Kidney epithelial cell (primary cell): ENCODE measurements around the gene UNKL. TPM values are rescaled to one million over a fixed set of nuclear protein-coding genes. Genes with fewer than 3 reads are reported as not detected.
A peak's percentile ranks its signal among the peaks of the same experiment; 100 is the strongest.

Experiments
- DNase-seq: peaks from one replicate; pipeline ENCODE4 v3.0.0-alpha.2; 2010; ENCODE audit warnings: low read depth
- H3K27me3 ChIP-seq: 2 replicates; pipeline ENCODE4 v1.6.0; 2011; ENCODE audit warnings: low read length; ENCODE audit not compliant: control insufficient read depth, insufficient read depth
- H3K36me3 ChIP-seq: 2 replicates; pipeline ENCODE4 v1.5.1; 2011; ENCODE audit warnings: low read length; ENCODE audit not compliant: control insufficient read depth, insufficient read depth
- H3K4me3 ChIP-seq: 2 replicates; pipeline ENCODE4 v1.5.1; 2011; ENCODE audit warnings: low read depth, mild to moderate bottlenecking, control low read depth, low read length
- CTCF ChIP-seq: IDR thresholded peaks from 2 replicates; pipeline ENCODE4 v1.5.1; 2011; ENCODE audit warnings: mild to moderate bottlenecking, moderate library complexity, low read length, control low read depth, inconsistent platforms; ENCODE audit not compliant: insufficient read depth, poor library complexity, severe bottlenecking
- total RNA-seq: library from RNA; depleted of rRNA; stranded (reverse); fragments of >200 nt; gene quantifications from 2 replicates; pipeline ENCODE4 v1.2.3, GENCODE V29; 2015

The UNKL gene
- total RNA-seq, 1 donor from 2014 or later = 19.3 TPM

DNA sequence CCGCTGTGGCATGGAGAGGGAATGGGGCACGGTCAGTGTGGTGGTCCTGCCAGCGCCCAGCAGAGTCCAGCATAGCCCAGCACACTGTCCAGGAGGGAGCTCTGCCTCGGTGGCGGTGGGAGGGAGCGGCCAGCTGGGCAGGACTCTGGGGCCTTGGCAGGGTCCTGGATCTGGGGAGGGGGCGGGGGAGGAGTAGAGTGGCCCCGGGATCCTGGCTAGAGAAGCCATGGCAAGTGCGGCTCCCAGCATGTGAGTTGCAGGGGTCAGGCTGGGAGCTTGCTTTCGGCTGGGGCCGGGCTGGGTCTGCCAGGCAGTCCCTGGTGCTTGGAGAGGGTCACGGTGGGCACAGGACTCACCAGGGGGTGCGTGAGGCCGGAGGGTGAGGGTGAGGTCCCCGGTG lies 58.9 kb downstream of the UNKL start:
- DNase-seq = no peak
- Histone ChIP-seq H3K27me3 (no peaks in the 10 kb centered on the region), H3K4me3 (no peak overlapping the region), H3K36me3 (no peaks in the 10 kb centered on the region)
- no peak for TF ChIP-seq CTCF

DNA sequence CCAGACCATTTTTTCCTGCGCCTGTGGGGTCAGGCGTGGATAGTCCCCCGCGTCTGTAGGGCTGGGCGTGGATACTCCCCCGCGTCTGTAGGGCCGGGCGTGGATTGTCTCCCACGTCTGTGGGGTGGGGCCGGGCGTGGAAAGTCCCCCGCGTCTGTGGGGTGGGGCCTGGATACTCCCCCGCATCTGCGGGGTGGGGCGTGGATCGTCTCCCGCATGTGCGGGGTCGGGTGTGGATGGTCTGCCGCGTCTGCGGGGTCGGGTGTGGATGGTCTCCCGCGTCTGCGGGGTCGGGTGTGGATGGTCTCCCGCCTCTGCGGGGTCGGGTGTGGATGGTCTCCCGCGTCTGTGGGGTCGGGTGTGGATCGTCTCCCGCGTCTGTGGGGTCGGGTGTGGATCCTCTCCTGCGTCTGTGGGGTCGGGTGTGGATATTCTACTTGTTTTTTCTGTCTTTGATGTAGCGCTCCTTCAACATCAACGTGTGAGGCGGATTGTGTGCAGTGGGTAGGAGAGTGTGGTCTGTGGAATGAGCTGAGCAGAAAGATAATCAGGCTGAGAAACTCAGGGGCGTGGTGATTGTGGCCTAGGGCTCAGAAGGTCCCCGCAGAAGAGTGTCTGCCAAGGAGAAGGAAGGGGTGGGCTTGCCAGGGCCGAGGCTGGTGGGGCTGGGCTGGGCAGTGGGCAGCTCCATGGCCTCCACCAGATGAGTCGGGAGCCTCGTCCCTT lies 59.5 kb downstream of the UNKL start:
- TF ChIP-seq CTCF = no peak
- H3K4me3 ChIP-seq = no peak overlapping the region
- H3K36me3 ChIP-seq = no peaks in the 10 kb centered on the region
- H3K27me3 ChIP-seq = no peaks in the 10 kb centered on the region
- no peak for DNase-seq

GRCh38 chr16:1351582-1352362 lies 62.7 kb downstream of the UNKL start, which contains the start of the genes GNPTG and TSR3:
GNPTG (plus strand) TSS chr16:1351931; CDS start chr16:1351966, 35 bp downstream.
TSR3 (minus strand) TSS chr16:1351878; CDS start chr16:1351804, 74 bp downstream.
- Histone ChIP-seq H3K36me3 (no peaks in the 10 kb centered on the region), H3K4me3 (peak within 1 kb of the TSS; percentile 68), H3K27me3 (no peaks in the 10 kb centered on the region)
- TF ChIP-seq CTCF = no peak
- DNase-seq = peak; percentile 31

GRCh38 chr16:1351215-1351581 lies 63.3 kb downstream of the UNKL start:
- Histone ChIP-seq H3K36me3 (no peaks in the 10 kb centered on the region), H3K4me3 (peak overlapping the region; percentile 68), H3K27me3 (no peaks in the 10 kb centered on the region)
- TF ChIP-seq CTCF = no peak
- no peak for DNase-seq

GRCh38 chr16:1350691-1351090 lies 63.8 kb downstream of the UNKL start:
- H3K36me3 ChIP-seq = no peaks in the 10 kb centered on the region

More at GRCh38 chr16:1350691-1351090, 63.8 kb downstream of the UNKL start:
- DNase-seq = no peak
- H3K4me3 ChIP-seq = peak overlapping the region; percentile 68
- TF ChIP-seq CTCF = no peak
- H3K27me3 ChIP-seq = no peaks in the 10 kb centered on the region
